CD14-positive monocyte (primary cell): ENCODE data around the gene SLC1A1. TPM values are rescaled to one million over a fixed set of nuclear protein-coding genes. Genes with fewer than 3 reads are reported as not detected.

Experiments used
- DNase-seq, 3 donors: peaks; one replicate each; pipeline ENCODE4 v3.0.0-alpha.2; 2011 to 2022
- H2AFZ ChIP-seq: 2 replicates; pipeline ENCODE4 v1.6.0; 2012; ENCODE audit warnings: mild to moderate bottlenecking, low read depth, low read length, inconsistent platforms; ENCODE audit not compliant: insufficient read depth, poor library complexity, severe bottlenecking
- H3K27ac ChIP-seq, 2 donors: 1 replicate in 1 of 2; 2 replicates in 1 of 2; pipeline ENCODE4 v1.5.1; 2012 to 2013; ENCODE audit warnings: low read length in 2 of 2, control low read depth in 1 of 2, inconsistent platforms in 1 of 2, low read depth in 1 of 2, mild to moderate bottlenecking in 1 of 2
- H3K27me3 ChIP-seq, 2 donors: one replicate each; pipeline versions ENCODE4 v1.6.0 to v1.6.1; 2011 to 2013; ENCODE audit warnings: low read length in 2 of 2; ENCODE audit not compliant: control insufficient read depth in 2 of 2, insufficient read depth in 2 of 2
- H3K36me3 ChIP-seq, 2 donors: replicated peaks in 1 of 2; 1 replicate in 1 of 2; 2 replicates in 1 of 2; pipeline versions ENCODE4 v1.5.1 to v1.6.1; 2012 to 2013; ENCODE audit warnings: low read length in 2 of 2, control low read depth in 1 of 2, inconsistent platforms in 1 of 2, mild to moderate bottlenecking in 1 of 2; ENCODE audit not compliant: insufficient read depth in 2 of 2, control insufficient read depth in 1 of 2
- H3K4me1 ChIP-seq, 2 donors: 1 replicate in 1 of 2; 2 replicates in 1 of 2; pipeline versions ENCODE4 v1.5.1 to v1.6.1; 2012 to 2013; ENCODE audit warnings: low read length in 2 of 2, control low read depth in 1 of 2, inconsistent platforms in 1 of 2, mild to moderate bottlenecking in 1 of 2, moderate library complexity in 1 of 2; ENCODE audit not compliant: insufficient read depth in 2 of 2, control insufficient read depth in 1 of 2
- H3K4me2 ChIP-seq: replicated peaks from 2 replicates; pipeline ENCODE3; 2012; ENCODE audit warnings: low read length, moderate library complexity, mild to moderate bottlenecking; ENCODE audit not compliant: poor library complexity, severe bottlenecking; ENCODE audit errors: extremely low read depth
- H3K4me3 ChIP-seq, 3 experiments: fragments of 200-600 bp in 1 of 3; sonication (generic) in 1 of 3; replicated peaks in 1 of 3; 1 replicate in 2 of 3; 2 replicates in 1 of 3; pipeline ENCODE4 v1.5.1; 2011 to 2013; ENCODE audit warnings: low read length in 3 of 3, mild to moderate bottlenecking in 3 of 3, control low read depth in 2 of 3, low read depth in 2 of 3, inconsistent platforms in 1 of 3, moderate library complexity in 1 of 3
- H3K79me2 ChIP-seq: 2 replicates; pipeline ENCODE4 v1.6.0; 2012; ENCODE audit warnings: mild to moderate bottlenecking, control low read depth, inconsistent platforms, low read length, moderate library complexity; ENCODE audit not compliant: insufficient read depth
- H3K9ac ChIP-seq: 2 replicates; pipeline ENCODE4 v1.6.0; 2017; ENCODE audit warnings: low read length, mild to moderate bottlenecking; ENCODE audit not compliant: insufficient read depth, poor library complexity, severe bottlenecking
- H3K9me3 ChIP-seq, 2 donors: replicated peaks in 1 of 2; 1 replicate in 1 of 2; 2 replicates in 1 of 2; pipeline versions ENCODE4 v1.5.1 to v1.6.1; 2012 to 2013; ENCODE audit warnings: low read length in 2 of 2, control low read depth in 1 of 2; ENCODE audit not compliant: control insufficient read depth in 1 of 2, insufficient read depth in 1 of 2
- H4K20me1 ChIP-seq: 2 replicates; pipeline ENCODE4 v1.6.0; 2012; ENCODE audit warnings: mild to moderate bottlenecking, low read length, control low read depth, moderate library complexity; ENCODE audit not compliant: insufficient read depth
- H3K27ac Mint-ChIP-seq, 7 donors: one replicate each; pipeline ENCODE4 v1.8.0; 2020; ENCODE audit warnings: mild to moderate bottlenecking in 7 of 7, mixed read lengths in 7 of 7, moderate library complexity in 6 of 7, inconsistent platforms in 2 of 7
- H3K27me3 Mint-ChIP-seq, 3 donors: one replicate each; pipeline ENCODE4 v1.8.0; 2021 to 2022; ENCODE audit warnings: low read depth in 3 of 3, mild to moderate bottlenecking in 3 of 3, mixed read lengths in 3 of 3, moderate library complexity in 3 of 3, inconsistent platforms in 1 of 3
- H3K36me3 Mint-ChIP-seq, 2 donors: one replicate each; pipeline ENCODE4 v1.8.0; 2020; ENCODE audit warnings: mixed read lengths in 2 of 2, inconsistent platforms in 1 of 2, mild to moderate bottlenecking in 1 of 2
- H3K4me1 Mint-ChIP-seq: one replicate; pipeline ENCODE4 v1.8.0; 2020; ENCODE audit warnings: mild to moderate bottlenecking, mixed read lengths
- H3K4me3 Mint-ChIP-seq, 2 donors: one replicate each; pipeline ENCODE4 v1.8.0; 2020; ENCODE audit warnings: mild to moderate bottlenecking in 2 of 2, mixed read lengths in 2 of 2, moderate library complexity in 1 of 2
- H3K9me3 Mint-ChIP-seq, 7 donors: one replicate each; pipeline ENCODE4 v1.8.0; 2020 to 2022; ENCODE audit warnings: mixed read lengths in 7 of 7, mild to moderate bottlenecking in 6 of 7, moderate library complexity in 6 of 7, inconsistent platforms in 2 of 7
- WGBS: methylation state at CpG from one replicate; pipeline ENCODE4 v1.1.5; 2013; ENCODE audit warnings: missing lambda C conversion rate; ENCODE audit not compliant: insufficient coverage; 5-methylcytosine and 5-hydroxymethylcytosine counted together
- intact Hi-C, 2 donors: fragments of 100-400 bp; cut with micrococcal nuclease; formaldehyde crosslinking; loops; one replicate each; pipeline versions ENCODE4 v1.15.0 to v1.15.1; 2023
- polyA plus RNA-seq, 3 donors: library from polyadenylated mRNA; depleted of rRNA in 1 of 3; unstranded in 2 of 3; stranded (reverse) in 1 of 3; fragments of 300-500 nt in 2 of 3; fragments of >200 nt in 1 of 3; fragmentation: Illumina TruSeq in 2 of 3; gene quantifications; 1 replicate in 2 of 3; 2 replicates in 1 of 3; pipeline ENCODE4 v1.2.3, GENCODE V29; 2012 to 2021
- TF ChIP-seq, protein P1 (sequence below): fragments of 200-600 bp; IDR thresholded peaks from one replicate; pipeline ENCODE4 v1.8.0; 2022; ENCODE audit warnings: antibody characterized with exemption, mild to moderate bottlenecking

The SLC1A1 gene
- polyA plus RNA-seq, 3 donors = not detected

DNA sequence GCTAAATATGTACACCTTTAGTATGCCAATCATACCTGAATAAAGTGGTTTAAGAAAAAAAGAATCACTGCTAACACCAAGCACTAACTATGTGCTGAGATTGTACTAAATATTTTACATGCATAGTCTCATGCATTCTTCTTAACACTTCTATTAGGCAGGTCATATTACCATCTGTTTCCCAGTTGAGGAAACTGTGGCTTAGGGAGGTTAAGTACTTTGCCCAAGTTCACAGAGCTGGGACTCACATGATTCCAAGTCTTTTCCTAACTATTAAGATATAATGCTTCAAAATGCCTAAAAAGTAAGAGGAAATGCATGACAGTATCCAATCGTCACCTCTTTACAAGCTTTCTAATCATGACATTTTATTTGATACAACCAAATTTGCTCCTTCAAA lies 102.6 kb downstream of the SLC1A1 start:
- Histone ChIP-seq H3K4me1 (peaks cover 4 to 8% of the 10 kb centered on the region in 2 donors), H3K79me2 (no peaks in the 10 kb centered on the region), H3K27me3 (no peaks in the 10 kb centered on the region), H3K27ac (no peak overlapping the region), H3K36me3 (no peaks in the 10 kb centered on the region), H3K9ac (no peak overlapping the region), H3K9me3 (no peaks in the 10 kb centered on the region), H3K4me3 (no peak overlapping the region), H3K4me2 (no peak overlapping the region), H2AFZ (no peak overlapping the region), H4K20me1 (no peaks in the 10 kb centered on the region)
- no peaks in the 10 kb centered on the region for H3K36me3 Mint-ChIP-seq
- no peak overlapping the region for H3K4me3 Mint-ChIP-seq
- 80% methylated on average over 1 of the region's 1 CpG for WGBS
- H3K9me3 Mint-ChIP-seq = no peaks in the 10 kb centered on the region
- peaks cover 18% of the 10 kb centered on the region for H3K4me1 Mint-ChIP-seq
- H3K27me3 Mint-ChIP-seq = peaks cover 0 to 2% (median 1%) of the 10 kb centered on the region in 3 donors
- H3K27ac Mint-ChIP-seq = no peak overlapping the region
- intact Hi-C loops = no loop called here
- DNase-seq = no peak
- TF ChIP-seq, protein P1, sequence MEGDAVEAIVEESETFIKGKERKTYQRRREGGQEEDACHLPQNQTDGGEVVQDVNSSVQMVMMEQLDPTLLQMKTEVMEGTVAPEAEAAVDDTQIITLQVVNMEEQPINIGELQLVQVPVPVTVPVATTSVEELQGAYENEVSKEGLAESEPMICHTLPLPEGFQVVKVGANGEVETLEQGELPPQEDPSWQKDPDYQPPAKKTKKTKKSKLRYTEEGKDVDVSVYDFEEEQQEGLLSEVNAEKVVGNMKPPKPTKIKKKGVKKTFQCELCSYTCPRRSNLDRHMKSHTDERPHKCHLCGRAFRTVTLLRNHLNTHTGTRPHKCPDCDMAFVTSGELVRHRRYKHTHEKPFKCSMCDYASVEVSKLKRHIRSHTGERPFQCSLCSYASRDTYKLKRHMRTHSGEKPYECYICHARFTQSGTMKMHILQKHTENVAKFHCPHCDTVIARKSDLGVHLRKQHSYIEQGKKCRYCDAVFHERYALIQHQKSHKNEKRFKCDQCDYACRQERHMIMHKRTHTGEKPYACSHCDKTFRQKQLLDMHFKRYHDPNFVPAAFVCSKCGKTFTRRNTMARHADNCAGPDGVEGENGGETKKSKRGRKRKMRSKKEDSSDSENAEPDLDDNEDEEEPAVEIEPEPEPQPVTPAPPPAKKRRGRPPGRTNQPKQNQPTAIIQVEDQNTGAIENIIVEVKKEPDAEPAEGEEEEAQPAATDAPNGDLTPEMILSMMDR = no peak

DNA sequence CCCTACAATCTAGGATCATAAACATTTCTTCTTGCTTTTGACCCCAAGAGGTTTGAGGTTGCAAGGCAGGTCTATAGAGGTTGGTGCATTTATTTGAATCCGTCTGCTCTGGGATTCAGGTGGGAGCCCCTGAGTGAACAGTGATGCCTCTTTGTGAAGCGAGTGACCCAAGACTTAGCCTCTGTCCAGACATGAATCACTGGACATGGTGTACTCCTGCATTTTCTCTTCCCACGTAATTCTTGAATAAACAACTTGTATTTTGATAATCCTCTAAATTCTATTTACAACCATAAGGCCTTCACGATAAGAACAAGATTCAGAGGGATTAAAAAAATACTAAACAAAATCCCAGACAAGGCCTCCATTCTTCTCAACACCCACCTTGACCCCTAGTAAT lies 104.3 kb downstream of the SLC1A1 start:
- H3K4me3 ChIP-seq = no peak overlapping the region
- 93% methylated on average over 4 of the region's 4 CpGs for WGBS

More for the DNA sequence above, 104.3 kb downstream of the SLC1A1 start:
- no peak overlapping the region for H3K9ac ChIP-seq
- Mint-ChIP-seq H3K9me3 (peaks cover 0 to under 1% (median 0%) of the 10 kb centered on the region in 7 donors), H3K4me1 (peaks cover 18% of the 10 kb centered on the region), H3K4me3 (no peak overlapping the region), H3K27me3 (peaks cover 0 to 2% (median 1%) of the 10 kb centered on the region in 3 donors), H3K36me3 (no peaks in the 10 kb centered on the region), H3K27ac (no peak overlapping the region)
- TF ChIP-seq, protein P1 = no peak
- no peaks in the 10 kb centered on the region for H4K20me1 ChIP-seq
- no peak overlapping the region for H2AFZ ChIP-seq
- no peaks in the 10 kb centered on the region for H3K36me3 ChIP-seq
- no peak for DNase-seq
- no peaks in the 10 kb centered on the region for H3K79me2 ChIP-seq
- intact Hi-C loops = no loop called here
- H3K27me3 ChIP-seq = no peaks in the 10 kb centered on the region
- no peak overlapping the region for H3K4me2 ChIP-seq
- no peak overlapping the region for H3K27ac ChIP-seq
- peaks cover 4 to 8% of the 10 kb centered on the region in 2 donors for H3K4me1 ChIP-seq
- H3K9me3 ChIP-seq = no peaks in the 10 kb centered on the region
